Measurements from ENCODE around the gene FAM13C.

- no peak for TF ChIP-seq CTCF (tag by site-specific recombination; IDR thresholded peaks at IDR 0.05)
- no peak for TF ChIP-seq REST (tag by site-specific recombination; IDR thresholded peaks at IDR 0.05)
- TF ChIP-seq ZBTB49 (tag by site-specific recombination; IDR thresholded peaks at IDR 0.05; ENCODE audit: low read depth), result no peak
Observed at GRCh38 chr10:59268460-59268859, 93.9 kb downstream of the FAM13C start.

All from HEK293 (cell line).